HepG2 (cell line): ENCODE data around the gene TOE1. TPM values are rescaled to one million over a fixed set of nuclear protein-coding genes. Genes with fewer than 3 reads are reported as not detected.

Source experiments
- ATAC-seq: fragments of 200-7000 bp; cut with Tn5 transposase; 3 replicates; pipeline ENCODE4 v1.9.1; 2020; ENCODE audit warnings: mild to moderate bottlenecking, moderate library complexity
- BruUV-seq: library from RNA; stranded (reverse); fragments of 400-500 nt; replicated peaks from 2 replicates; lab custom pipeline; 2021; lab: Mats Ljungman, UMichigan
- CTCF ChIA-PET: fragments of 300-600 bp; formaldehyde crosslinking; extraction: SDS; loops from one replicate; lab custom pipeline; 2021; ENCODE audit warnings: low total read pairs, inconsistent platforms, low intra/inter-chr PET ratio; lab: Yijun Ruan, JAX
- POLR2A ChIA-PET: fragments of 350-600 bp; sonication (Branson Sonifier 250); formaldehyde crosslinking; loops from one replicate; lab custom pipeline; 2020; ENCODE audit warnings: antibody characterized with exemption, inconsistent platforms; lab: Yijun Ruan, JAX
- DNase-seq: peaks from one replicate; pipeline ENCODE4 v3.0.0-alpha.2; 2015; ENCODE audit warnings: low spot score
- FAIRE-seq: peaks from 3 replicates; lab custom pipeline; 2011; peaks lifted over from hg19 to GRCh38; lab: Jason Lieb, UNC
- H2AFZ ChIP-seq: one replicate; pipeline ENCODE4 v1.6.1; 2011; ENCODE audit warnings: low read length, inconsistent platforms
- H3K27ac ChIP-seq: fragments of 300-600 bp; 3 replicates; pipeline ENCODE4 v1.8.0; 2011; ENCODE audit warnings: mixed run types, mild to moderate bottlenecking, mixed read lengths, low read length, inconsistent platforms; ENCODE audit not compliant: insufficient read depth; ENCODE audit errors: extremely low read length
- H3K27me3 ChIP-seq, 2 experiments: fragments of 200-600 bp in 1 of 2; 2 replicates in 1 of 2; 3 replicates in 1 of 2; pipeline versions ENCODE4 v1.6.0 to v1.8.0; 2011; ENCODE audit warnings: low read length in 2 of 2, mild to moderate bottlenecking in 2 of 2, moderate library complexity in 2 of 2, inconsistent platforms in 1 of 2; ENCODE audit not compliant: insufficient read depth in 2 of 2, control insufficient read depth in 1 of 2
- H3K36me3 ChIP-seq, 2 experiments: fragments of 200-600 bp in 1 of 2; replicated peaks in 1 of 2; 2 replicates in 1 of 2; 3 replicates in 1 of 2; pipeline versions ENCODE4 v1.5.1 to v1.8.0; 2011; ENCODE audit warnings: low read length in 2 of 2, inconsistent platforms in 1 of 2; ENCODE audit not compliant: insufficient read depth in 2 of 2, control insufficient read depth in 1 of 2
- H3K4me1 ChIP-seq: 2 replicates; pipeline ENCODE4 v1.5.1; 2012; ENCODE audit warnings: low read length, inconsistent platforms; ENCODE audit not compliant: insufficient read depth
- H3K4me2 ChIP-seq: 2 replicates; pipeline ENCODE4 v1.6.0; 2011; ENCODE audit warnings: low read depth, low read length, inconsistent platforms
- H3K4me3 ChIP-seq, 3 experiments: fragments of 200-600 bp in 1 of 3; sonication (generic), shearing (Covaris generic) in 1 of 3; replicated peaks in 1 of 3; 2 replicates each; pipeline ENCODE4 v1.5.1; 2011 to 2016; ENCODE audit warnings: low read length in 3 of 3, inconsistent platforms in 2 of 3, low read depth in 2 of 3, mild to moderate bottlenecking in 2 of 3, control low read depth in 1 of 3, mixed read lengths in 1 of 3; ENCODE audit not compliant: insufficient read depth in 1 of 3
- H3K79me2 ChIP-seq: one replicate; pipeline ENCODE4 v1.6.1; 2011; ENCODE audit warnings: low read length, inconsistent platforms; ENCODE audit not compliant: insufficient read depth
- H3K9ac ChIP-seq: 2 replicates; pipeline ENCODE4 v1.6.0; 2011; ENCODE audit warnings: mild to moderate bottlenecking, low read depth, low read length, inconsistent platforms; ENCODE audit not compliant: insufficient read depth
- H3K9me3 ChIP-seq: 2 replicates; pipeline ENCODE4 v1.5.1; 2012; ENCODE audit warnings: mild to moderate bottlenecking, low read length
- H4K20me1 ChIP-seq: 2 replicates; pipeline ENCODE4 v1.6.0; 2011; ENCODE audit warnings: inconsistent platforms, mild to moderate bottlenecking, low read length, moderate library complexity; ENCODE audit not compliant: insufficient read depth
- ARID3A ChIP-seq: IDR thresholded peaks from 2 replicates; pipeline ENCODE4 v1.6.1; 2012; ENCODE audit warnings: low read depth, low read length, improper control_type of control experiment
- ERF ChIP-seq: IDR thresholded peaks from 2 replicates; pipeline ENCODE4 v1.6.1; 2018; ENCODE audit warnings: missing biosample characterization, missing genetic modification reagents
- RARA ChIP-seq: IDR thresholded peaks from 2 replicates; pipeline ENCODE4 v1.6.1; 2016; ENCODE audit warnings: missing genetic modification reagents, missing compliant biosample characterization
- RBAK ChIP-seq: sonication (generic); formaldehyde crosslinking; IDR thresholded peaks from 2 replicates; pipeline ENCODE4 v1.5.1; 2020; ENCODE audit warnings: mild to moderate bottlenecking, missing genetic modification reagents
- RXRB ChIP-seq: IDR thresholded peaks from 2 replicates; pipeline ENCODE4 v1.6.1; 2016; ENCODE audit warnings: borderline replicate concordance, missing genetic modification reagents, missing compliant biosample characterization
- SPEN ChIP-seq: sonication (generic); formaldehyde crosslinking; IDR thresholded peaks from 2 replicates; pipeline ENCODE4 v1.5.1; 2020; ENCODE audit warnings: low read depth, mild to moderate bottlenecking, missing genetic modification reagents
- SSRP1 ChIP-seq: IDR thresholded peaks from 2 replicates; pipeline ENCODE4 v1.6.1; 2016; ENCODE audit warnings: control low read depth
- YEATS2 ChIP-seq: sonication (generic); formaldehyde crosslinking; IDR thresholded peaks from 2 replicates; pipeline ENCODE4 v1.4.0; 2020; ENCODE audit warnings: missing genetic modification reagents, borderline replicate concordance
- ZBTB20 ChIP-seq: sonication (generic); formaldehyde crosslinking; IDR thresholded peaks from 2 replicates; pipeline ENCODE4 v1.8.1; 2023; ENCODE audit warnings: missing genetic modification reagents, low read depth, mild to moderate bottlenecking, borderline replicate concordance
- ZNF572 ChIP-seq: sonication (generic); formaldehyde crosslinking; IDR thresholded peaks from 2 replicates; pipeline ENCODE4 v1.5.1; 2020; ENCODE audit warnings: mild to moderate bottlenecking, missing genetic modification reagents
- WGBS: methylation state at CpG from one replicate; pipeline ENCODE4 v1.1.6; 2017; ENCODE audit warnings: low lambda C conversion rate; 5-methylcytosine and 5-hydroxymethylcytosine counted together
- in situ Hi-C: cut with HindIII; loops from 2 replicates; pipeline ENCODE4 v1.10.0; 2017; ENCODE audit warnings: low pct_unique_long_range_greater_than_20kb; ENCODE audit not compliant: extremely low pct_ligation_motif_present
- intact Hi-C: fragments of 100-400 bp; cut with micrococcal nuclease; formaldehyde crosslinking; loops from one replicate; pipeline ENCODE4 v1.10.0; 2022; ENCODE audit not compliant: unreplicated experiment
- polyA plus RNA-seq, 8 experiments: library from polyadenylated mRNA; depleted of rRNA in 3 of 8; stranded (reverse) in 7 of 8; unstranded in 1 of 8; fragments of >200 nt; fragmentation: Illumina TruSeq in 4 of 8; extraction: Trizol in 4 of 8; gene quantifications; 2 replicates each; pipeline versions ENCODE4 v1.2.1 to v1.2.3, GENCODE V29; 2011 to 2016; ENCODE audit warnings: low read depth in 4 of 8, missing spikeins in 1 of 8, mixed read lengths in 1 of 8; ENCODE audit not compliant: insufficient read depth in 1 of 8
- total RNA-seq, 5 experiments: library from RNA; depleted of rRNA; stranded (reverse); fragments of >200 nt; fragmentation: Illumina TruSeq; extraction: Trizol; gene quantifications; 2 replicates each; pipeline ENCODE4 v1.2.3, GENCODE V29; 2016; ENCODE audit warnings: low read depth in 1 of 5
- TF ChIP-seq, protein P1 (sequence below): sonication (generic); formaldehyde crosslinking; IDR thresholded peaks from 2 replicates; pipeline ENCODE4 v1.9.0; 2022; ENCODE audit warnings: low read depth, missing genetic modification reagents
- TF ChIP-seq, protein P2 (sequence below): IDR thresholded peaks from 2 replicates; pipeline ENCODE4 v1.6.1; 2016; ENCODE audit warnings: low read depth

The TOE1 gene
- total and polyA plus RNA-seq, 2 of the 13 experiments (the other 11 are each of a cell fraction or from before 2014, with no cell fraction given), result 14.1 to 19.0 TPM

DNA sequence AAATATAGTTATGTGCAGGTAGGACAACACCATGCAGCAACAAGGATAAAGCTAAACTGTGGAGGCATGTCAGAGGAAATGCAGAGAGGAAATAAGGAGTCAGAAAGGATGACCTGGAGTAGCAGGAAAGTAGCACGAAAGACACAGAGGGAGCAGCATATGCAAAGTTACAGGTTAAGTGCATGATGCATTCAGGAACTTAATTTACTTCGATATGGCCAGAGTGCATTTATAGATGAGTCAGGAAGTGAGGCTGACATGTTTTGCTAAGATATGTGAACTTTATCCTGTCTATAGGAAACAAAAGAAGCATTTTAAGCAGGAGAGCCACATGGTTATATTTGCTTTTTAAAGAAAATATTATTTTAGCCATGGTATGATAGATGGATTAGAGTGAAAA is 15.7 kb downstream of the TOE1 start:
- H2AFZ ChIP-seq, result no peak overlapping the region
- no peaks in the 10 kb centered on the region for H3K36me3 ChIP-seq
- H3K9me3 ChIP-seq, result no peaks in the 10 kb centered on the region
- 50% methylated on average over 2 of the region's 2 CpGs for WGBS
- POLR2A ChIA-PET, result interaction anchor here (1.1 to 3.1 kb wide), 6 partner anchors 10 to 166 kb away, joined by 3 to 23 read pairs (median 5); partner anchors contain the start of genes CCDC163, MMACHC, MUTYH and PRDX1
- intact Hi-C loops, result loop anchor here (5.0 kb wide), 1 partner anchor 217 kb away; no protein-coding TSS in a partner anchor
- H3K27me3 ChIP-seq, result no peaks in the 10 kb centered on the region
- 0 out of 2 replicates have a peak, but pooled peaks have one; percentile 30 for TF ChIP-seq ARID3A
- TF ChIP-seq YEATS2, result 0 out of 2 replicates have a peak, but pooled peaks have one; percentile 5
- no peak for TF ChIP-seq RBAK (CRISPR knock-in tag)
- ATAC-seq (no peak; the same call in 2 of the 3 replicates), FAIRE-seq (no peak), DNase-seq (peak; percentile 41)
- H3K4me1 ChIP-seq, result peaks cover 41% of the 10 kb centered on the region
- H4K20me1 ChIP-seq, result no peaks in the 10 kb centered on the region
- CTCF ChIA-PET, result no interaction called here
- peak overlapping the region; percentile 42 for H3K4me2 ChIP-seq
- H3K27ac ChIP-seq, result peak overlapping the region; percentile 53
- H3K9ac ChIP-seq, result no peak overlapping the region; the same call in 1 of the 2 replicates
- no peaks in the 10 kb centered on the region for H3K79me2 ChIP-seq
- BruUV-seq, result no TSS peak
- no peak overlapping the region; a peak in 1 of 6 replicates for H3K4me3 ChIP-seq
- in situ Hi-C loops, result loop anchor here (5.0 to 25.0 kb wide), 2 partner anchors 137 to 232 kb away; partner anchors contain the start of genes NASP and TESK2

DNA sequence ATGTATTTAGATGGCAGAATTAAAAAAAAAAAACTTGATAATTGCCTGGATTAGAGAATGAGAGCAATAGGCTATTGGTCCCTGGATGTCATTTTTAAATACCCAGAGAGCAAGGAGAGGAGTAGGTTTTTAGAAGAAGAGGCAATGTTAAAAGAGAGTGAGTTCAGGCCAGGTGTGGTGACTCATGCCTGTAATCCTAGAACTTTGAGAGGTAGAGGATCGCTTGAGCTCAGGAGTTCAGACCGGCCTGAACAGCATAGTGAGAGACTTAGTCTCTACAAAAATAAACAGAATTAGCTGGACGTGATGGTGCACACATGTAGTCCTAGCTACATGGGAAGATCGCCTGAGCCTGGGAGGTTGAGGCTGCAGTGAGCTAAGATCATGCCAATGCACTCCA is 16.2 kb downstream of the TOE1 start:
- 14% methylated on average over 4 of the region's 4 CpGs for WGBS
- no TSS peak for BruUV-seq
- H3K27ac ChIP-seq, result peak overlapping the region; percentile 53
- DNase-seq (peak; percentile 68), FAIRE-seq (peak; percentile 72), ATAC-seq (peak; percentile 92)
- H3K27me3 ChIP-seq, result no peaks in the 10 kb centered on the region
- H3K79me2 ChIP-seq, result no peaks in the 10 kb centered on the region
- ChIA-PET POLR2A (interaction anchor here (1.1 to 3.1 kb wide), 7 partner anchors 11 to 166 kb away, joined by 3 to 23 read pairs (median 5); partner anchors contain the start of genes CCDC163, MMACHC, MUTYH and PRDX1), CTCF (interaction anchor here (0.6 kb wide), 1 partner anchor 23 kb away, joined by 3 read pairs; no protein-coding TSS in a partner anchor)
- no peaks in the 10 kb centered on the region for H4K20me1 ChIP-seq
- no peaks in the 10 kb centered on the region for H3K36me3 ChIP-seq
- in situ Hi-C loops (loop anchor here (5.0 to 25.0 kb wide), 2 partner anchors 136 to 231 kb away; partner anchors contain the start of genes NASP and TESK2), intact Hi-C loops (loop anchor here (5.0 kb wide), 1 partner anchor 216 kb away; no protein-coding TSS in a partner anchor)
- H3K4me3 ChIP-seq, result peak overlapping the region in 1 of 3 experiments; percentile 12; a peak in 1 of 6 replicates
- H2AFZ ChIP-seq, result no peak overlapping the region
- H3K9me3 ChIP-seq, result no peaks in the 10 kb centered on the region
- peaks cover 42% of the 10 kb centered on the region for H3K4me1 ChIP-seq
- peak overlapping the region; percentile 3; the same call in 1 of the 2 replicates for H3K9ac ChIP-seq
- H3K4me2 ChIP-seq, result peak overlapping the region; percentile 42
- TF ChIP-seq, protein P1, sequence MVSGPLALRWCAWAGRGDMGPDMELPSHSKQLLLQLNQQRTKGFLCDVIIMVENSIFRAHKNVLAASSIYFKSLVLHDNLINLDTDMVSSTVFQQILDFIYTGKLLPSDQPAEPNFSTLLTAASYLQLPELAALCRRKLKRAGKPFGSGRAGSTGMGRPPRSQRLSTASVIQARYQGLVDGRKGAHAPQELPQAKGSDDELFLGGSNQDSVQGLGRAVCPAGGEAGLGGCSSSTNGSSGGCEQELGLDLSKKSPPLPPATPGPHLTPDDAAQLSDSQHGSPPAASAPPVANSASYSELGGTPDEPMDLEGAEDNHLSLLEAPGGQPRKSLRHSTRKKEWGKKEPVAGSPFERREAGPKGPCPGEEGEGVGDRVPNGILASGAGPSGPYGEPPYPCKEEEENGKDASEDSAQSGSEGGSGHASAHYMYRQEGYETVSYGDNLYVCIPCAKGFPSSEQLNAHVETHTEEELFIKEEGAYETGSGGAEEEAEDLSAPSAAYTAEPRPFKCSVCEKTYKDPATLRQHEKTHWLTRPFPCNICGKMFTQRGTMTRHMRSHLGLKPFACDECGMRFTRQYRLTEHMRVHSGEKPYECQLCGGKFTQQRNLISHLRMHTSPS, result no peak
- TF ChIP-seq ZNF572 (CRISPR knock-in tag) (no peak), ZBTB20 (no peak), ERF (CRISPR knock-in tag) (peak; percentile 24; the same call in 1 of the 2 replicates), SPEN (peak; percentile 24; the same call in 1 of the 2 replicates), RXRB (CRISPR knock-in tag) (0 out of 2 replicates have a peak, but pooled peaks have one; percentile 30), SSRP1 (CRISPR knock-in tag) (no peak), RARA (CRISPR knock-in tag) (0 out of 2 replicates have a peak, but pooled peaks have one; percentile 22)
- TF ChIP-seq, protein P2, sequence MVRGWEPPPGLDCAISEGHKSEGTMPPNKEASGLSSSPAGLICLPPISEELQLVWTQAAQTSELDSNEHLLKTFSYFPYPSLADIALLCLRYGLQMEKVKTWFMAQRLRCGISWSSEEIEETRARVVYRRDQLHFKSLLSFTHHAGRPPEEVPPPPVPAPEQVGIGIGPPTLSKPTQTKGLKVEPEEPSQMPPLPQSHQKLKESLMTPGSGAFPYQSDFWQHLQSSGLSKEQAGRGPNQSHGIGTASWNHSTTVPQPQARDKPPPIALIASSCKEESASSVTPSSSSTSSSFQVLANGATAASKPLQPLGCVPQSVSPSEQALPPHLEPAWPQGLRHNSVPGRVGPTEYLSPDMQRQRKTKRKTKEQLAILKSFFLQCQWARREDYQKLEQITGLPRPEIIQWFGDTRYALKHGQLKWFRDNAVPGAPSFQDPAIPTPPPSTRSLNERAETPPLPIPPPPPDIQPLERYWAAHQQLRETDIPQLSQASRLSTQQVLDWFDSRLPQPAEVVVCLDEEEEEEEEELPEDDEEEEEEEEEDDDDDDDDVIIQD, result peak; percentile 12; the same call in 1 of the 2 replicates
